Measurements from ENCODE around the gene IRF9. TPM values are rescaled to one million over a fixed set of nuclear protein-coding genes. Genes with fewer than 3 reads are reported as not detected.

The IRF9 gene
- total RNA-seq, 1 donor from 2014 or later, result 66.5 TPM

GRCh38 chr14:24115422-24116127 lies 45.5 kb upstream of the IRF9 start:
- Histone ChIP-seq H3K36me3 (ENCODE audit: control insufficient read depth, insufficient read depth, low read length) (peaks cover 3% of the 10 kb centered on the region), H3K4me3 (ENCODE audit: low read depth, low read length) (peak overlapping the region; percentile 65), H3K27me3 (ENCODE audit: control insufficient read depth, insufficient read depth, low read length) (no peaks in the 10 kb centered on the region)
- no peak for DNase-seq (ENCODE audit: low read depth)
- TF ChIP-seq, protein P1, sequence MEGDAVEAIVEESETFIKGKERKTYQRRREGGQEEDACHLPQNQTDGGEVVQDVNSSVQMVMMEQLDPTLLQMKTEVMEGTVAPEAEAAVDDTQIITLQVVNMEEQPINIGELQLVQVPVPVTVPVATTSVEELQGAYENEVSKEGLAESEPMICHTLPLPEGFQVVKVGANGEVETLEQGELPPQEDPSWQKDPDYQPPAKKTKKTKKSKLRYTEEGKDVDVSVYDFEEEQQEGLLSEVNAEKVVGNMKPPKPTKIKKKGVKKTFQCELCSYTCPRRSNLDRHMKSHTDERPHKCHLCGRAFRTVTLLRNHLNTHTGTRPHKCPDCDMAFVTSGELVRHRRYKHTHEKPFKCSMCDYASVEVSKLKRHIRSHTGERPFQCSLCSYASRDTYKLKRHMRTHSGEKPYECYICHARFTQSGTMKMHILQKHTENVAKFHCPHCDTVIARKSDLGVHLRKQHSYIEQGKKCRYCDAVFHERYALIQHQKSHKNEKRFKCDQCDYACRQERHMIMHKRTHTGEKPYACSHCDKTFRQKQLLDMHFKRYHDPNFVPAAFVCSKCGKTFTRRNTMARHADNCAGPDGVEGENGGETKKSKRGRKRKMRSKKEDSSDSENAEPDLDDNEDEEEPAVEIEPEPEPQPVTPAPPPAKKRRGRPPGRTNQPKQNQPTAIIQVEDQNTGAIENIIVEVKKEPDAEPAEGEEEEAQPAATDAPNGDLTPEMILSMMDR (IDR thresholded peaks at IDR 0.05; ENCODE audit: insufficient read depth, low read length, poor library complexity, severe bottlenecking), result no peak

DNA sequence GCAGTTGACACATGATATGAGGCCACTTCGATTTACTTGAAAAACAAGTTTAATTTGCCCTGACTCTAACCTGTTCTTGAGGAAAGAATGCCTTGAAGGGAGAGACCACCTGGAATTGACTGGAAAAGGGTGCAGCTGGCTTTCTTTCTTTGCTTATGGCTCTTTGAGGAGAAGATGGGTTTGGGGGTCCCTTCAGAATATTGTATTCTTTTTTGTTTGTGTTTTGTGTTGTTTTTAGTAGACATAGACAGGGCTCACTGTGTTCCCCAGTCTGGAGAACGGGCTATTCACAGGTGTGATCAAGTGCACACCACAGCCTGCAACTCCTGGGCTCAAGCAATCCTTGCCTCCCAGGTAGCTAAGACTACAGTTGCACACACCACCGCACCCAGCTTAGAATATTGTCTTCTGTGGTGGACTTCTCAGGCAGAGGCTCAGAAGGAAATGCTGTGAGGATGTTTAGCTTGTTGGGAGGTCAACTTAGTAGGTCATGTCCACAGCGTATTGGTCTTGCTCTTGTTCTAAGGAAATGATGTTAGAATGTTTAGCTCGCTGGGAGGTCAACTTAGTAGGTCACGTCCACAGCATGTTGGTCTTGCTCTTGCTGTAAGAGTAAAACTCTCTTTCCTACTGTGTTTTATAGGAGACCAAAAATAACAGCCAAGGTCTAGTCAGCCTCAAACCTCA lies 44.8 kb upstream of the IRF9 start:
- peaks cover 3% of the 10 kb centered on the region for H3K36me3 ChIP-seq (ENCODE audit: control insufficient read depth, insufficient read depth, low read length)
- H3K27me3 ChIP-seq (ENCODE audit: control insufficient read depth, insufficient read depth, low read length), result no peaks in the 10 kb centered on the region
- no peak overlapping the region for H3K4me3 ChIP-seq (ENCODE audit: low read depth, low read length)
- DNase-seq (ENCODE audit: low read depth), result no peak
- TF ChIP-seq, protein P1 (IDR thresholded peaks at IDR 0.05; ENCODE audit: insufficient read depth, low read length, poor library complexity, severe bottlenecking), result no peak

- DNase-seq (ENCODE audit: low read depth), result no peak
- no peaks in the 10 kb centered on the region for H3K27me3 ChIP-seq (ENCODE audit: control insufficient read depth, insufficient read depth, low read length)
- TF ChIP-seq, protein P1 (IDR thresholded peaks at IDR 0.05; ENCODE audit: insufficient read depth, low read length, poor library complexity, severe bottlenecking), result no peak
- H3K4me3 ChIP-seq (ENCODE audit: low read depth, low read length), result no peak overlapping the region
- peaks cover 4% of the 10 kb centered on the region for H3K36me3 ChIP-seq (ENCODE audit: control insufficient read depth, insufficient read depth, low read length)
These were observed 43.9 kb upstream of the IRF9 start for GRCh38 chr14:24117179-24117578.

GRCh38 chr14:24119691-24120090 lies 41.4 kb upstream of the IRF9 start:
- no peak for DNase-seq (ENCODE audit: low read depth)
- TF ChIP-seq, protein P1 (IDR thresholded peaks at IDR 0.05; ENCODE audit: insufficient read depth, low read length, poor library complexity, severe bottlenecking), result no peak
- H3K27me3 ChIP-seq (ENCODE audit: control insufficient read depth, insufficient read depth, low read length), result no peaks in the 10 kb centered on the region
- no peak overlapping the region for H3K4me3 ChIP-seq (ENCODE audit: low read depth, low read length)
- peaks cover 4% of the 10 kb centered on the region for H3K36me3 ChIP-seq (ENCODE audit: control insufficient read depth, insufficient read depth, low read length)

DNA sequence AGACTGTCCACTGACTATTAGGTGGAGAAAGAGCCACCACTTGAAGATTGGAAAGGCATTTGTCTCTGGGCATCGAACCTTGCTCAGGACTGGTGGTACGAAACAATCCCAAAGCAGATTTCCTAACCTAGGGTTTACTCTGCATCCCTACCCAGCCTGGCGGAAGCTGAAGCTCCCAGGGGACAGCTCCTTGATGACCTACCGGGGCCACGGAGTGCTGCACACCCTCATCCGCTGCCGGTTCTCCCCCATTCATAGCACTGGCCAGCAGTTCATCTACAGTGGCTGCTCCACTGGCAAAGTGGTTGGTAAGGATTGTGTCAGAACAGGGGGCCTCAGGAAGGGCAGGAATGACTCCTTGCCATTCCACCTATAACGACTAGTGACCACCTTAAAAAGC lies 39.9 kb upstream of the IRF9 start:
- no peaks in the 10 kb centered on the region for H3K27me3 ChIP-seq (ENCODE audit: control insufficient read depth, insufficient read depth, low read length)
- H3K36me3 ChIP-seq (ENCODE audit: control insufficient read depth, insufficient read depth, low read length), result peaks cover 4% of the 10 kb centered on the region
- no peak for DNase-seq (ENCODE audit: low read depth)
- H3K4me3 ChIP-seq (ENCODE audit: low read depth, low read length), result no peak overlapping the region
- TF ChIP-seq, protein P1 (IDR thresholded peaks at IDR 0.05; ENCODE audit: insufficient read depth, low read length, poor library complexity, severe bottlenecking), result no peak

Measured in kidney epithelial cell (primary cell).